SIG-M5 (cell line): Measurements from ENCODE around the gene PHACTR2.

Source experiments
- DNase-seq: peaks from one replicate; lab custom pipeline; 2025; lab: John Stamatoyannopoulos, UW

PHACTR2 gene

DNA sequence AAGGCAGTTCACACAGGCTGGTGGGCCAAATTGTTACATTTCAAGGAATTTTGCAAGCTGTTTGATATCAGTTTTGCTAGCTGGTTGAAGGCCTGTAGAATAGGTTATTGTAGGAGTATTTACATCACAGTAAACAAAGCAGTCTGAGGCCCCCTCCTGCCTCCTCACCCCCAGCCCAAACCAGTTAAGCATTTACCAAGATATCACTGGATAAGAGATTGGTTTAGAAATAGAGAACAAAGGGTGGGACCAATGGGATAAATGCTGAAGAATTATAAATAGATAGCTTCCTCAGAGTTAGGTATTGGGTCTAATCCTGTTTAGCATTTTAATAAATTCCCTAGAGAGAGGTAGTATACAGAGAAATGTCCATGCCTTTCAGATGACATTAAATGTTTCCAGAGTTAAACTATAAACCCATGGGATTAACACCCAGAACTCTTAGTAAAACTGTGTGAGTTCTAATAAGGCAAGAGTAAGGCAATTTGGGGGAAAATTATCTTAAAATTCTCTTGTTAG, 2.3 kb upstream of the PHACTR2 start:
- no peak for DNase-seq

DNA sequence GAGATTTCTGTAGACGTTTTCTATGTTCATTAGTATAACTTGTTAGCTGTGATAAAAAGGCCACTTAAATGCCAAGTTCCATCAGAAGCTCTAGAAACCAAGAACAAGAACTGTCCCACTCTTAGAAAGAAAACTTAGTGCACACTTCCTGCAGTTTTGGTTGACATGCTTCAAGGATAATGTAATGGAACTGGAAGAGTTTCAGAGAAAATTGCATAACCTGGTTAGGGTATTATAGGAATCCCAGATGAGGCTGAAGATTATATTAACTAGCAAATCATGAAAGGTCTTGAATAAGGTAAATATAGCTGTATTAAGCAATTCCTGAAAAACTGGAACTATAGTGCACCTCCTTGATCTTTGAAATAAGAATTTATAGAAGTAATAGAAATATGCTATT, 1.8 kb upstream of the PHACTR2 start:
- DNase-seq: no peak

DNA sequence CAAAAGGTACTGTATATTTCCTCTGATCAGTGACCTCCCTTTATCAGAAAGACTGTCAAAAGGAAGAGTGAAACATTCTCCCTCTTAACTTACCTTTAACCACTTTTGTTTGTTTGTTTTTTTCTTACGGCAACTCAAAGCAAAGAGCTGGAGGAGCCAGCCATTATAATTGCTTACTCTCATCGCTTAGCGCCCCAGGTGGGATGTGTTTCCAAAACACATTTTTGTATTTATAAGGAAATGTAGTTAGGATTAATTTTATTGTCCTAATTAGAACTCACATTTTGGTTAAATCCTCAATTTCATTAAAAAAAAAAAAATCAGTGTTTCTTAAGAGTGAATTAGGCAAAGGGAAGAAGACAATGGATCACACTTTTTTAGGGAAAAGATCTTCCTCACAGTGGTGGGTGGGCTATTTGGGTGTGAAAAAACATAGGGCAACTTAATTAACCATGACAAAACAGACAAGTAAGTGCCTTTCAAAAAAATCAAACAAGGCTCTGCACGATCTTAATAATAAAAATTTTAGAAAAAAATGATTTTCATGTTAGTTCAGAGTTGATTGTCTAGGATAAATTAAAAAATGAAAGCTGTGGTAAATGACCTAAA, 1.2 kb upstream of the PHACTR2 start:
- no peak for DNase-seq

- no peak for DNase-seq
Observed at GRCh38 chr6:143677577-143677890, 231 bp upstream of the PHACTR2 start.

DNA sequence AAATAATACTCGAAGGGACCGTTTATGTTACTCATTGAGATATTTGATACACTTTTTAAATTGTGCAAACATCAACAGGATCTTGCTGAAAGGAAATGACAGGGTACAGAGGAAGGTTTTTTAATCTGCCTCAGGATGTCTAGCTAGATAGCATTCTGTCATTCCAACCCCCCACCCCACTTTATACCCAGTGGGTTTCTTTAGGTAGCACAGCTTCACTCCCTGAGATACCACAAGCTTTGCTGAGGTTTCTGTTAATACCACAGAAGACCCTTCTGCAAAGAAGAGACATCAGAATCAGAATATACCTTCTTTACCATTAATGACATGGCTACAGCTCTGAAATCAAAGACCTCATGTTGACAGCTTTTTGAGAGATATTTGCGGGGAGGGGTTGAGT, 1.3 kb downstream of the PHACTR2 start:
- no peak for DNase-seq

- no peak for DNase-seq
Observed at GRCh38 chr6:143680141-143680540, 2.4 kb downstream of the PHACTR2 start.

- DNase-seq: no peak
Observed at GRCh38 chr6:143682805-143683204, 5.0 kb downstream of the PHACTR2 start.

DNA sequence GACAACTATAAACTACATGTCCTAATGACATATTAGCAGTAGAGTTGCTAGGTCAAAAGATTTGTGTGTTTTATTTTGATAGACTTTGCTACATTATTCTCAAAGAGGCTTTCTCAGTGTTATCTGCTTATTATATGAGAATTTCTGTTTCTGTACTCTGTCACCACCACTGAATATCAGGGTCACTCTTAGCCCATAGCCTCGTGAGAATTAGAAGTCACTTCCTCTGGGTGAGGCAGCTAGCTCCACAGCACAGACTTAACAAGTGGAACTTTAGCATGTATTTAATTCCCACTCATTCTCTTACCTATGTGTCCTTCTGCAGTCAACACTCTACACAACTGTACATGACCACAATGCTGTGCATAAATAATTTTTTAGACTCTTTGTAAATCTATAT, 6.7 kb downstream of the PHACTR2 start:
- no peak for DNase-seq

- DNase-seq: no peak
Observed at GRCh38 chr6:143685653-143686052, 7.9 kb downstream of the PHACTR2 start.

DNA sequence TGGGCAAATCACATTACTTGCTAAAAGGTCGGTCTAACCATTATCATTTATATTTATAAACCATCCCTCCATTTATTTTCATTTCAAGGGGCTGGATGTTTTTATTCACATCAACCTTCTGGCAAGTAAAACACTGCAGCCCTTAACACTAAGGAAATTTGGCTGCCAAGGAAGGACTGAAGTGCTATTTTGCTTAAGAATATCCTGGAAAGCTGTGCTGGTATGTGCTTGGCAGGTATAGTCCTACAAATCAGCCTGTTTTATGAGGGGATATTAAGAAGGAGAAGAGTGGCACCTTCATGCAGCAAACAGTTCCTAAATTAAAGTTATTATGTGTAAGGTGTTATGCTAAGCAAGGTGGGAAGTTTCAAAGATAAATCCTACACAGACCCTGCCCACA, 9.8 kb downstream of the PHACTR2 start:
- no peak for DNase-seq

DNA sequence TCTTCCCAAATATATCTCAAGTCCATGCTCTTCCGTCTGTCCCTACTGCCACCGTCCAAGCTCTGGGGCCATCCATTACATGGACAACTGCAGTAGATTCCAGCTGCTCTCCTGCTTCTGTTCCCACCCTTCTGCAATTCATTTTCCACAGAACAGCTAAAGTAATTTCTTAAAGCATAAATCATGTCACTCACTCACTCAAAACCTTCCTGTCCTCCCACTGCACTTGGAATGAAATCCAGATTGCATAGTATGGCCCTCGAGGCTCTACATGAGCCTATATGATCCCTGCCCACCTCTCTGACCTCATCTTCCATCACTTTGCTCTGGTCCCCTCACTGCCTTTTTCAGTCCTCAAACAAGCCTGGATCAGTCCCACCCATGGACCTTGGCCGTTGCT, 10.9 kb downstream of the PHACTR2 start:
- no peak for DNase-seq

DNA sequence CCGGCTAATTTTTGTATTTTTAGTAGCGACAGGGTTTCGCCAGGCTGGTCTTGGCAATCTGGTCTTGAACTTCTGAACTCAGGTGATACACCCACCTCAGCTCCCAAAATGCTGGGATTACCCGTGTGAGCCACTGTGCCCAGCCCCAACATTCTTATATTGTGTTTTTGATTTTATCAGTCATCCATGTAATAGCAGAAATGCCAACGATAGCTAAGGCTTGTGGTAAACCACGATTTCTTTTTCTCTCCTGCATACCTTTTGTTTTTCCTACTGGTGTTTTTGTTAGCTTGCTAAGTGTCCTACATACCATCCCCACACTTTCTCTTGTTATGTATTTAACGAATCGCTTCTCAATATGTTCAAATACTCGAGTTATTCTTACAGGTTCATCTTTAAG, 12.1 kb downstream of the PHACTR2 start:
- DNase-seq: no peak

- DNase-seq: no peak
Observed at GRCh38 chr6:143691155-143691554, 13.4 kb downstream of the PHACTR2 start.

DNA sequence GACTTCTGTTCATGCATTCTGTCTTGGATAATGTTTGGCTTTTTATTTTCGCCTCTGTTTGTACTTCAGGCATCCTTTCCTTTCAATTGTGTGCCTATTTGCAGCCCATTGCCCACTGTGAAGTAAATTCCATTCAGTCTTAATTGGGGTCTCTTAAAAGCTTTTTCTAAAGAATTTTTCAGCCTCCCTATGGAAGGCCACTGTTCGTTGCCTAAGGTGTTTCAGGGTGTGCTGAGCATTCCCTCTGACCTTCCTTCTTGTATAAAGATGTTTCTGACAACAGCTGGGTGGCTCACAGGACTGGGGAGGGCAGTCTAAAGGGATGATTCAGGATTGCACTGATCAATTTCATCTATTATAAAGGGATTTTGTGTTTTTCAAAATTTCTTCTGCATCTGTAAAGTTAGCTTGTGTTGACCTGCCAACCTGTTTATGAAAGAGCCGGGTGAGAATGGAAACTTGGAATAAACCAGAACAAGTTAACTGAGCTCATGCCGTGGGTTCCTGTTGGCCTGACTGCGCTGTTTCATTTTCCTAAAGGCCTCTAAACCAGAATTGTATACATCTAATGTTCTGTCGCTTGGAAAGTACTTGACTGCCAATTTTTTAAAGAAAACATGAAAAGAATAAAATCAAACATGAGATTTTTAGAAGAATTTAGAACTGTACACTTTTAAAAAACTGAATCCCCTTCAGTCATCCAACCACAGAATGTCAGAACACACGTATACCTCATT, 14.3 kb downstream of the PHACTR2 start:
- no peak for DNase-seq

- DNase-seq: no peak
Observed at GRCh38 chr6:143692696-143693095, 14.9 kb downstream of the PHACTR2 start.

- DNase-seq: no peak
Observed at GRCh38 chr6:143694013-143694412, 16.2 kb downstream of the PHACTR2 start.

DNA sequence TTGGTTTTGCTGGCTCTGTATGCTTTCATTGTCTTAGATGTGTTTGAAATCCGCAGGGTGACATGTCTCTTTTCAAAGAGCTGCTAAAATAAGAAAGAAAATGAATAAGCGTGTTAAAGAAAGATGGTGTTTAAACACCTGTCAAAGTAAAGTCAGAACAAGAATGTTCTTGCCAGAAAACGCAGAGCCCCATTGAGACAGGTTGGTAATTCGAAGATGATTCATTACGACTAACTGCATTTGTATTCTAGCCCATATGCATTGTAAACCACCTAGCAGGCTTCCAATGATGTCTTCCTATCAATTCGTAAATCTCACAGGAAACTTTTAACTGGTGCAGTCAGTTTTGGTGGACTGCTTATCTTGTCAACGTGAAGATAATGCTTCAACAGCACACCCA, 16.8 kb downstream of the PHACTR2 start:
- DNase-seq: no peak

DNA sequence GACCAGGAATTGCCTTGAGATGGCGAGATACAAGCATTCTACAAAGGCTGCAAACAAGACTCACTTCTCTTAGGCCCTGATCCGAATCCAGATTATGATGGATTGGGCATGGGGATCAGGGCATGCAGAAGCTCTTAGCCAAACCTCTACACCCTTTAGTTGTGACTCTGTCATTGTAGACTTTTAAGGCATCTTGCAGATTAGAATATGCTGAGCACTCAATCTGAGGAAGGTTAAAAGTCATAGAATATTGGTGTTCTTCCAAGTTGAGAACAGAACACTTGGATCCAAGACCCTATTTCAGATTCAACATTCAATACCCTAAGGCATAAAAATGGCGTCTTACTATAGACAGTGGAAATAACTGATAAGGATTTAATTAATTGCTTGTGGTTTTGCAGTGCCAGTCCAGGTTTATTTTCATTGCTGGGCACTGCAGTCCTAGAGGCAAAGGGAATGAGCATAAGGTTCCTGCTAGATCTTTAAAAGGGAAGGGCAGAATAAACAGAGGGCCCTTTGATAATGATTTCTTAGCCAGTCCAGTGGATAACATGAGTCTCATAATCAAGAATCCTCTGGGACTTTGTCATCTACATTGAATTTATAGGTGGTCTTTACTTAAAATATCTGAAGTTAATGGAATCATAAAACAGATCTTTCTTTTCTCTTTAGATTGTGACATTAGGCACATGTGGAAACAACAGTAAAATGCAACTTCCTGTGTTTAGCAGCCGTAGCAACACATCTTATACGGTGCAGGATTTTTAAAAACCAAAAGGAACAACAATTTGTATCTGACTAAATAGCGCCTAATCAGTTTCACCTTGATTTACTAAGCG, 17.6 kb downstream of the PHACTR2 start:
- DNase-seq: no peak

DNA sequence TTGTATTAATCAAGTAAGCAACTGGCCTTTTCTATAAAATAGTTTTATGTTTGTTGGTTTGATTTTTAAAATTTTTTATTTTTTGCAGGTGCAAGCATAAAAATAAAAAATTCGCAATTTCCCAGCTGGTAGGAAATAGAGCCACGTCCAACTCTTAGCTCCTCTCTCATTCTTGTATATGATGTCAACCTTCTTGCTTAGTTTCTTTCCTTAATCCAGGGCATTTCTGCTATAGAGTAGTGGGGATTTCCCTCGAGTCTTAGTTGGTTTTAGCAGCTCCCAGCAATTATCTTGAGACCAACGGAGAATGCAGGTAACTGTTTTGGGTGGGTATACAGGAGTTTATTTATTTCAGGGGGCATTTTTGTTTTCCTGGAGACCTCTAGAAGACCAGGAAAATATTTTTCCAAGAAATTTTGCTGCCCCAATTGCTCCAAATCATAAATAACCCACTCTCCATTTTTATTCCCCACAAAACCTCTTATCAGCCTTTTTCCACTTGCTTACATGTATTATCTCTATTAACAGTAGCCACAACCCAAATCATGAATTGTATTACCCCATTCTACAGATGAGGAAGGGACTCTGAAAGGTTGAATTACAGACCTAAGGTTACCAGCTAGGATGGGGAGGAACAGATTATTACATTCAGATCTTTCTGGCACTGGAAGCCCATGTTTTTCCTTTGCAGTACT, 18.4 kb downstream of the PHACTR2 start:
- DNase-seq: no peak

DNA sequence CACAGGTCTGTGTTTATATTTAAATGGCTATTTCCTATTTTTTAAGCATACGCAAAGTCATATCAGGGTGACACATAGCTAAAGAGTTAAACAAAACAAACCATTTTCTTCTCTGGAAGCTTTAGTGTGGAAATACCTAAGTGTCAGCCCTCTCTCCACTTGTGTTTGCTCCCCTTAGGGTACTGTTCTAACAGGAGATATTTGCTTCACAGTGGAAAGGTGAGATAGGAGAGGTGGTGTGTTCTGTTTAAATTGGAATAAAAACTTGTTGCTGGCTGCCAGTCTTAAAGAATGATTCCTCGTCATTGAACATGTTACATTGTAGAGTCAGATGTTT, 18.9 kb downstream of the PHACTR2 start:
- no peak for DNase-seq

GRCh38 chr6:143697076-143697800, 19.5 kb downstream of the PHACTR2 start:
- DNase-seq: no peak

DNA sequence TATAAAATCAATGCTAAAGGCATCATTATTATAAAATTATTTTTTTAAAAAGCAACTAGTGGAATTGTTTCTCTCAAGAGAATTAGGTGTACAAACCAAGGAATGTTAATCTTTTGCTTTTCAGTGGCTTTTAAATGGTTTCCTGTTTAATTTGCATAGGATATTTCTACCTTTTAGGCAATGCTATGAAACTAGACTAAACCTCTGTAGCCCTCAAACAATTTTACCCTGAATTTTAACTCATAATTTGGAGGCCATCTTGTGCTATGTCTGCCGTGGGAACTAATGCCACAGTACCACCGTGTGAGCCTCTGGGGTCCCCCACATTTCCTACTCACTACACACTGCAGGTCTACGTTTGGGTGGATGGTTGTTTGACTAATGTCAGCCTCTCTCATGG, 20.6 kb downstream of the PHACTR2 start:
- no peak for DNase-seq
